ENCODE measurements around the gene MTM1. TPM values are rescaled to one million over a fixed set of nuclear protein-coding genes. Genes with fewer than 3 reads are reported as not detected.

The MTM1 gene
- total and polyA plus RNA-seq, 2 experiments from 2014 or later = 8.1 to 8.9 TPM

GRCh38 chrX:150644422-150644821 lies 76.0 kb downstream of the MTM1 start:
- Histone ChIP-seq H4K20me1 (ENCODE audit: insufficient read depth) (no peaks in the 10 kb centered on the region), H3F3A (ENCODE audit: insufficient read depth) (no peaks in the 10 kb centered on the region), H3K4me3 (no peak overlapping the region), H3K9me2 (ENCODE audit: insufficient read depth) (no peaks in the 10 kb centered on the region), H3K36me3 (ENCODE audit: low read depth) (no peaks in the 10 kb centered on the region), H2AFZ (no peak overlapping the region), H3K9ac (no peak overlapping the region), H3K27ac (no peak overlapping the region), H3K27me3 (replicated peaks; ENCODE audit: insufficient read depth) (no peaks in the 10 kb centered on the region), H3K4me2 (ENCODE audit: unreplicated experiment) (no peak overlapping the region), H3K9me3 (ENCODE audit: low read depth) (no peaks in the 10 kb centered on the region), H3K4me1 (ENCODE audit: insufficient read depth) (no peaks in the 10 kb centered on the region; the same call in 1 of the 2 replicates), H3K79me2 (ENCODE audit: insufficient read depth) (no peaks in the 10 kb centered on the region)
- 95 to 98% methylated on average over 4 of the region's 4 CpGs for WGBS, 2 experiments (ENCODE audit: low coverage in 1 of 2, low lambda C conversion rate in 2 of 2, missing lambda C conversion rate in 2 of 2)
- TF ChIP-seq EZH2 (IDR thresholded peaks at IDR 0.05; ENCODE audit: insufficient read depth, poor library complexity, severe bottlenecking) (no peak), EZH2phosphoT487 (IDR thresholded peaks at IDR 0.05; ENCODE audit: insufficient read depth, low read depth) (no peak)
- no peak for DNase-seq
- in situ Hi-C loops (cut with MboI) = no loop called here

DNA sequence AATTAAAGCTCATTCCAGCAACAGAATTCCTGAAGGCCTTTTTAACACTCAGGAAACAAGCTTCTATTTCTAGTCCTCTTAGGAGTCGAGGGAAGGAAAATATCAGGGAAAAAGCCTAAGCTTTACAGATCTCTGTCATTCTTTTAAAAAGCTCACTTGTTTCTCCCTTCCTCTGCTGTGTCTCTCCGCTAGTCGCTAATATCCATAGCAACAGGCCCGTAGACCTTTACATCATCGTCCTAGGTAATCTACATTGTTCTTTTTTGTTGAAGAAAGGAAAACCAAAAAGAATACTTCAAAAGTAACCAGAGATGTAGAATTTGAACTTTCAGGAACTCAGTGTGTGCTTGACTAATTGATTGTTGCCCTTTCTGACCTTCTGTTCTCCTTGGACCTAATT lies 78.9 kb downstream of the MTM1 start:
- Histone ChIP-seq H3K4me3 (no peak overlapping the region), H3K4me2 (ENCODE audit: unreplicated experiment) (no peak overlapping the region), H3K27me3 (replicated peaks; ENCODE audit: insufficient read depth) (no peaks in the 10 kb centered on the region), H3K27ac (no peak overlapping the region), H4K20me1 (ENCODE audit: insufficient read depth) (no peaks in the 10 kb centered on the region), H2AFZ (no peak overlapping the region), H3K9me3 (ENCODE audit: low read depth) (no peaks in the 10 kb centered on the region), H3K36me3 (ENCODE audit: low read depth) (no peaks in the 10 kb centered on the region), H3K9me2 (ENCODE audit: insufficient read depth) (no peaks in the 10 kb centered on the region), H3F3A (ENCODE audit: insufficient read depth) (no peaks in the 10 kb centered on the region), H3K79me2 (ENCODE audit: insufficient read depth) (no peaks in the 10 kb centered on the region), H3K4me1 (ENCODE audit: insufficient read depth) (no peaks in the 10 kb centered on the region; the same call in 1 of the 2 replicates), H3K9ac (no peak overlapping the region)
- WGBS, 2 experiments (ENCODE audit: low coverage in 1 of 2, low lambda C conversion rate in 2 of 2, missing lambda C conversion rate in 2 of 2) = 97% methylated on average over 5 of the region's 5 CpGs
- TF ChIP-seq EZH2 (IDR thresholded peaks at IDR 0.05; ENCODE audit: insufficient read depth, poor library complexity, severe bottlenecking) = no peak
- TF ChIP-seq EZH2phosphoT487 (IDR thresholded peaks at IDR 0.05; ENCODE audit: insufficient read depth, low read depth) = no peak
- in situ Hi-C loops (cut with MboI) = no loop called here
- no peak for DNase-seq

- H3K9ac ChIP-seq = peak overlapping the region; percentile 21; the same call in 1 of the 2 replicates
- WGBS, 2 experiments (ENCODE audit: low coverage in 1 of 2, low lambda C conversion rate in 2 of 2, missing lambda C conversion rate in 2 of 2) = 76 to 78% methylated on average over 4 of the region's 4 CpGs
- no peaks in the 10 kb centered on the region for H3K9me2 ChIP-seq (ENCODE audit: insufficient read depth)
- H3F3A ChIP-seq (ENCODE audit: insufficient read depth) = no peaks in the 10 kb centered on the region
- H3K27me3 ChIP-seq (replicated peaks; ENCODE audit: insufficient read depth) = no peaks in the 10 kb centered on the region
- TF ChIP-seq EZH2 (IDR thresholded peaks at IDR 0.05; ENCODE audit: insufficient read depth, poor library complexity, severe bottlenecking) (no peak), EZH2phosphoT487 (IDR thresholded peaks at IDR 0.05; ENCODE audit: insufficient read depth, low read depth) (no peak)
- no peaks in the 10 kb centered on the region; the same call in 1 of the 2 replicates for H3K4me1 ChIP-seq (ENCODE audit: insufficient read depth)
- DNase-seq = no peak
- H3K36me3 ChIP-seq (ENCODE audit: low read depth) = no peaks in the 10 kb centered on the region
- H3K27ac ChIP-seq = peak overlapping the region; percentile 64
- in situ Hi-C loops (cut with MboI) = no loop called here
- no peaks in the 10 kb centered on the region for H4K20me1 ChIP-seq (ENCODE audit: insufficient read depth)
- H2AFZ ChIP-seq = no peak overlapping the region
- H3K9me3 ChIP-seq (ENCODE audit: low read depth) = no peaks in the 10 kb centered on the region
- H3K4me3 ChIP-seq = no peak overlapping the region
- no peaks in the 10 kb centered on the region for H3K79me2 ChIP-seq (ENCODE audit: insufficient read depth)
- H3K4me2 ChIP-seq (ENCODE audit: unreplicated experiment) = no peak overlapping the region
Measured at GRCh38 chrX:150648296-150648940, 80.0 kb downstream of the MTM1 start.

DNA sequence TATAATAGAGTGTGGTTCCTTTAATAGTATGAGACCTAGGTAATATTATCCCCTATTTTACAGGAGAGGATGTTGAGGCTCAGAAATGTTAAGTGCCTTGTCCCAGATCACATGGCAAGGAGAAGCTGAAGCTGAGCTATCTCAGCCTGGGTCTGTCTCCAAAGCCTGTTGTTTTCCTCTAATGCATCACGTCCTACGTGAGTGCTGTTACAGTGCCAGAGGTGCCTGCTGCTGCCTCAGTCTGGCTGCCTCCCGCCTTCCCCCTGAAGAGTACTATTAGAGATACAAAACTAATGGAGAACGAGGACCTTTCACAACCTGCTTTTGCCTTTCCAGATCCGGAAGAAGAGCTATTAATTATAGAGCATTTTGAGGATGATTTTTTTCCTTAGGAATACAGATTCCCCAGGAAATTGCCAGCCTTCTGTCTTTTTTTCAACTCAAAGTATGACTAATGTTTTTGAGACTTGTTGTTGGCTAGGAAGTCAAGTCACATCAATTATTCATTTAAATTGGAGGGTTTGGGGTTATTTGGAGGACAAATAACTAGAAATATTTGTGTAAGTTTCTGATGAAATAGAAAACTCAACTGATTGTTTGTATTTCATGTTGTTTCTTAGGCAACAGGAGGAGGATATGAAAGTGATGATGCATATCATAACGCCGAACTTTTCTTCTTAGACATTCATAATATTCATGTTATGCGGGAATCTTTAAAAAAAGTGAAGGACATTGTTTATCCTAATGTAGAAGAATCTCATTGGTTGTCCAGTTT lies 80.9 kb downstream of the MTM1 start:
- no peak for TF ChIP-seq EZH2 (IDR thresholded peaks at IDR 0.05; ENCODE audit: insufficient read depth, poor library complexity, severe bottlenecking)
- TF ChIP-seq EZH2phosphoT487 (IDR thresholded peaks at IDR 0.05; ENCODE audit: insufficient read depth, low read depth) = no peak
- no peaks in the 10 kb centered on the region for H3K9me2 ChIP-seq (ENCODE audit: insufficient read depth)
- H3K27me3 ChIP-seq (replicated peaks; ENCODE audit: insufficient read depth) = no peaks in the 10 kb centered on the region
- H3F3A ChIP-seq (ENCODE audit: insufficient read depth) = no peaks in the 10 kb centered on the region
- peak overlapping the region; percentile 21; the same call in 1 of the 2 replicates for H3K9ac ChIP-seq
- no peaks in the 10 kb centered on the region for H3K79me2 ChIP-seq (ENCODE audit: insufficient read depth)
- no peaks in the 10 kb centered on the region for H3K36me3 ChIP-seq (ENCODE audit: low read depth)
- H3K9me3 ChIP-seq (ENCODE audit: low read depth) = no peaks in the 10 kb centered on the region
- H3K27ac ChIP-seq = peak overlapping the region; percentile 64
- peak; percentile 45 for DNase-seq
- H4K20me1 ChIP-seq (ENCODE audit: insufficient read depth) = no peaks in the 10 kb centered on the region
- no peak overlapping the region for H3K4me2 ChIP-seq (ENCODE audit: unreplicated experiment)
- H3K4me3 ChIP-seq = no peak overlapping the region
- H2AFZ ChIP-seq = no peak overlapping the region
- 70 to 77% methylated on average over 8 of the region's 8 CpGs for WGBS, 2 experiments (ENCODE audit: low coverage in 1 of 2, low lambda C conversion rate in 2 of 2, missing lambda C conversion rate in 2 of 2)
- no peaks in the 10 kb centered on the region; the same call in 1 of the 2 replicates for H3K4me1 ChIP-seq (ENCODE audit: insufficient read depth)
- in situ Hi-C loops (cut with MboI) = no loop called here

All from GM23248 (cell line).